DMS153 treated with DMSO at 0.1 percent for 48 hours (cell line): ENCODE data around the gene STEAP3.

Source experiments
- DNase-seq: peaks from one replicate; lab custom pipeline; 2025; ENCODE audit not compliant: unreplicated experiment; lab: John Stamatoyannopoulos, UW

Gene STEAP3

DNA sequence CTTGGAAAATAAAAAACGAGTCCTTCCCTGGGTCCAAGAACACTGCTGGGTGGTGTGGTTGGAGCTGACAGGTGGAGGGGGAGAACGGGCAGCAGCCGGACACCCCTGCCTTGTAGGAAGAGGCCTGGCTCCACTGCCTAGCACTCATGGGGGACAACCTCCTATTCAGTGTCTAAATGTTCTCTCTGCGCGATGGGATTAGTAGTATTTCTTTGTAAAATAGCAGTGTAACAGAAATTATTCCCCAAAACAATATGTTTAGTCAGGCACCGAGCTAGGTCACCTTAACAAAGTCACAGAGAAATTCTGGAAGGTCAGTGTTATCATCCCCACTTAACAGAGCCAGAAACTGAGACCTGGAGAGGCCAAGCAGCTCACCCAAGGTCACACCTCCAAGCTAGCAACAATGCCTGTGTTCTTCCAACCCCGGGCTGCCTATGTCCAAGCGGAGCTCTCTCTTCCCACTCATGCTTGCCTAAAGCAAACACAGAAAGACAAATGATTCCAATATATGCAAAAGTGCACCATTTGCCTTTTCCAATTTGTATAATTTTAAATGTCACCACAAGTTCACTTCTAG lies 68.0 kb downstream of the STEAP3 start:
- no peak for DNase-seq

DNA sequence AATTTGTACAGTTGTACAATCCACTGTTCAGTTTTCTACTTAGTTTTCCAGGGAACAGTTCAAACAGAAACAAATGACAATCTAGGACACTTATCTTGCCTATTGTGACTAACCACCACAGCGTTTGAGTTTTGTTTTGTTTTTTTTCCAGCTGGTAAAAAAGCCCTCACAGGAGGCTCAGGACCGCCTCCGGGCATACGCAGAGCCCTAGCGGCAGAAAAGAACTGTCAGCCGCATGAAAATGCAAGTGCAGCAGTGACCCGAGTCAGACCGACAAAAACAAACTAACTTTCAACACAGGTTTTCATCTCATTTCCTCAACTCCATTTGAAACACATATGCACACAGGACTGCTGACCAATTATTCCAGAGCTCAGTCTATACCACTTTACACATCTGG lies 68.6 kb downstream of the STEAP3 start:
- DNase-seq, result no peak

DNA sequence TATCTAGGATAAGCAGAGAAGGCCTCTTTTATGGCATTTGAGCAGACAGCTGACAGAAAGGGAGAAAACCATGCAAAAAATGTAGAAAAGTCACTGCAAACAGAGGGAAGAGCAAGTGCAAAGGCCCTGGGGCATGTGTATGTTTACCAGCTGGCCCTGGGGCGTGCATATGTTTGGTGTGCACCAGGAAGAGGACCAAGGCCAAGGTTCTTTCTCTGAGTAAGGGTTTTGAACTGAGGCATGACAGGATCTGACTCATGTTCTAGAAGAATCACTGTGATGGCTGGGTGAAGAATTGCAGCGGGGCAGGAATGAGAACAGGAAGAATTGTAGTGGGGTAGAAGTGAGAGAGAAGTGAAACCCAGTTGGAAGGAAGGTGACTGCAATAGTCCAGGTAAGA lies 69.6 kb downstream of the STEAP3 start:
- no peak for DNase-seq

DNA sequence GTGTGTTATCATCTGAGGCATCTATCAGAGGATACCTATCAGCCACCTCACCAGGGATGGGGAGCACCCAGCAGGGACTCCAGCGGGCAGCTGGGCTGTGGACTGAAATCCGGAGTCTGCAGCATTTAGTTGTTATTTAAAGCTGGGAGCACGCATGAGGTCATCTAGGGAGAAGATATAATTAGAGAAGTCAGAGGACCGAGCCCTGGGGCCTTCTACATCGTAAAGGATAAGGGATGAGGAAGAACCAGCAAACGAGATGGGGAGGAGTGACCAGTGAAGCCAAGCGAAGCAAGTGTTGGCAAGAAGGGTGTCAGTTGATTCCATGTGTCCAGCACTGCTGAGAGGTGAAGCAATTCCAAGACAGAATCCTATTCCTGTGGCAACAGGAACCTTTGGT lies 70.3 kb downstream of the STEAP3 start:
- no peak for DNase-seq

DNA sequence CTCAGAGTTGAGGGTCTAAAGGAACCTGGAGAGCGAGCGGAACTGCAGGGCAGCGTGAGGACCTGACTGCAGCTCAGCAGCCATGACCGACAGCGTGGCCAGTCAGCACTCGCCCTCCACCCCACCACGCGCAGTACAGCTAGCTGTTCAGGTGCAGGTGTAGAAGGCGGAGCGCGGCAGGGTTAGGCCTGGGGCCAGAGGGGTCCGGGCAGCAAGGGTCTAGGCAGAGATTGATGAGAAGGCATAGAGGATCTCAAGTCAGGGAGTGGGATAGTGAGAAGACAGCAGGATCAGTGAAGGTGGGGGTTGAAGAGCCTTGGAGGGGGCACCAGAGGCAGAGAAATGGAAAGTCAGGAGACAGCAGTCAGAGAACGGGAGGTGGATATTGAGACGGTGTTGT lies 71.0 kb downstream of the STEAP3 start:
- no peak for DNase-seq

DNA sequence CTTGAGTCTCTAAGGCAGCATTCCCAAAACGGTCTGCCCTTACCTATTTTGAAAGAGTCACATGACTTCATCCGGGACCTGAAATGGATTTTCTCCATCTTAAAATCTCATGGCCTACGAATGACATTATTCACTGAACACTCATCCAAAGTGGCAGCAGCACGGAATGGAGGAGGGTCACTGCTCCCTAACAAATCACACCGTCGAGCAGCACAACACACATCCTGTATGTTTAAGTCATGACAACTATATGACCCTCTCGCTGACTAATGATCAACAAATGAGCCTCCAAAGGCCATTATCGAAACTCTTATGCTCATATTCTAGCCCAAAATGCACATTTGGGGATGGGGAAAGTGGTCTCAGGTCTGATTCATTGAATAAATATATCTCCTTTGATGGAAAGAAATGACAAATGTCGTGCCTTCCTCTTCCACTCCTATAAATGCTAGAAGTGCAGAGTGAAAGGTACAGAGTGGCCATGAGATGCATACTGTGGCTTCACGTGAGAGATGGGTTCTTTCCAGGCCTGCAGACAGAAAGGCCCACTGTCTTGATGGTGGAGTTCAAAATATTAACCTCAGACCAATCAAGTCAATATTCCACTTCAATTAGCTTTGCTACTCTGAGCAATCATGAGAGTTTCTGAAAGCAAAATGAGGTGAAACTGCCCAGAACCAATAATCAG lies 72.2 kb downstream of the STEAP3 start:
- no peak for DNase-seq

DNA sequence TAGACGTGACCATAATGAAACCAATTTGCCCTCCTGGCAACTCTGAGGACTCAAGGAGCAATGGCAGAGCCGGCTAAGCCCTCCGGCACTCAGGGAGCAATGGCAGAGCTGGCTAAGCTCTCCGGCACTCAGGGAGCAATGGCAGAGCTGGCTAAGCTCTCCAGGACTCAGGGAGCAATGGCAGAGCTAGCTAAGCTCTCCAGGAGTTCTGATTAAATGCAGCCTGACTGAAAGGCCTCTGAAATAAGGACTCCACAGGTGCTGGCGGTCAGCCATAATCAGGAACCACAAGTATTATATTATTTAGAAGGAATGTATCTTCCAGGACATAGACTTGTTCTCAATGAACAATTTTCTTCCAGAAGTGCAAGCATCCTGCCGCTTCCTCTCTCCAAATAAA lies 77.8 kb downstream of the STEAP3 start:
- DNase-seq, result no peak

DNA sequence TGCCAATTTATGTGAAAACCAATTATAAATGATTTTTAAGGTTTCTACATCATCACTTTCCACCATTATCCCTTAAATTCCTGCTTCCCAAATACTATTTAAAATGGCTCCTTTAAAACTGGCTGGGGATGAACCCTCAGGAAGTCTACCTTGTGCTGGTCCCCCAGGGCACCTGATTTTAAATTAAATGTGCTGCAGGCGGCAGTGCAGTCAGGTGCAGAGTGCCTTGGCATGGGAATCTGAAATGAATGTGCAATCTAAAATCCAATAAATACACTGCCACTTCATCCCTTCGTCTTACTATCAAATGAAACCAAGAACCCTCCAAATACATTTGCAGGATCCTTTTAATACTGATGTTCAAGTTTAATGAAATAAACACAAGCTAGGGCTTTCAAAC lies 81.2 kb downstream of the STEAP3 start:
- no peak for DNase-seq

DNA sequence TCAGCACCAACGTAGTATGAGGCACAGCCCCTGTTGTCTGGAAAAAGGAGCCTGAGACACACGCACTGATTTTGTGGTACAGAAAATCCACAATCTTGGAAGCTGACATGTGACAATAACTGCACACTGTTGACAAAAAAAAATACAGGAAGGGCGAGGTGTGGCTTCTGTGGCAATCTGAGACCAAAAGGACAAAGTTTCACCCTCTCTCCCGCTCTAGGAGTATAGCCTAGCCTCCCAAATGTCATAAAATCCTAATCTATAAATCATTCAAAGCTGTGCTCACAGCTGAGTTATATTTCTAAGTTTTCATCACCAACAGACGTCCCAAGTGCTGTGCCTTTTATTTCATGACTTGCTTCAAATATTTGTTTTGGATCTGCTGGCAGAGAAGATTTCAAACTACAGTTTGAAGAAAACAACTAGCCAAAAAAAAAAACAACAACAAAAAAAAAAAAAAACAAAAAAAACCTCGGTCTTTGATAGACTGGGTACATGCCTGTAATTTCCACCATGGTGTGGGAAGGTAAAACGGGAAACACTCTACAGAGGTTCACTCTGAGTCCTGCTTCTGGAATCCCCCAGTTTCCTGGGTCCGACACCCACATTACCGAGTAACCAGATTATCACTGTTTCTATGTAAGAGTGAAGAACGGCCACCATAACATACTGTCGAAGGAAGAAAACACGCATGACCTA lies 82.0 kb downstream of the STEAP3 start:
- no peak for DNase-seq

DNA sequence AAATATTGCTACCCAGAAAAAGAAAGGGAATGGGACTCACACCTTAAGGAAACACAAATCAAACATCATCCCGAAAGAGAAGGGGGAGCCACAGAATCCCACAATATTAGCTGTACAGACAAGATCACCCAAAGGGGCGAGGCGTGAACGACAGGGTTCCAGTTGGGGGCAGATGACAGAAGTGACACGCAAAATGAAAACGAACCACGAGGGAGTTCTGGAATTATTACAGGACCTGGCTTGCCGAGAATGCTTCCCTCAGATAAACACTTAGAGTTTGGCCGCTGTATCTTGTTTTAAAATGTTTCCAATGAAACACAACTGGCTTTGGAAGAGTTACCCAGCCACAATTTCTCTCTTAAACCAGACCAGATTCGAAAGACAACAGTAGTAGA lies 82.6 kb downstream of the STEAP3 start:
- DNase-seq, result no peak

DNA sequence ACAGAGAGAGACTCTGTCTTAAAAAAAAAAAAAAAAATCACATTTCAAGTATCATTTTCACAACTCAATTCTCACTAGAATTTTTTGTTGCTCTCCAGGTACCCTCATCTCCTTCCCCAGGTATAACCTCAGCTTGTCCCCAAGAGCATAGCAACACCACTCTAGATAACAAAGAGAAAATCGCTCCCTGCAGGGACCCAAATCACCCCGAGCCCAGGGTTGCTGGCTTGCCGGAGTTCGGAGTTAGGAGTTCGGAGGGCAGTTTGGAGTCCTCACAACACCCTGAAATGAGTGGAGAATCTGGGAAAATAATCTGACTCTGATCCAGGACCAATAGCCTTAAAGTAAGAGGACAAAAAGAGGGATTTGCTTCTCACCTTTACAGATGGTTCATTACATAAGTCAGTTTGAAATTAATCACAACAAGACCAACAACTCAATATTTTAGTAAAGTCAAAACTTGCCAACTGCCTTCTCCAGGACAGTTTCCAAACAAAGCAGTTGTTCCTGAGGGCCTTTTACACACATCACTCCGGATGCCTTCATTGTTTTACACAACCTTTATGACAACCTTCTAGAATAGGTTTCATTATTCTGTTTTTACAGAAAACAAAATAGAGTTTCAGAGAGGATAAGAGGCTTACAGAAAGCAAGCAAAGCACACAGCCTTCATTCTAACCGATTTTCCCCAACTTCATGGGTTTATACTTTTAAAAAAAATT lies 83.9 kb downstream of the STEAP3 start:
- DNase-seq, result no peak

DNA sequence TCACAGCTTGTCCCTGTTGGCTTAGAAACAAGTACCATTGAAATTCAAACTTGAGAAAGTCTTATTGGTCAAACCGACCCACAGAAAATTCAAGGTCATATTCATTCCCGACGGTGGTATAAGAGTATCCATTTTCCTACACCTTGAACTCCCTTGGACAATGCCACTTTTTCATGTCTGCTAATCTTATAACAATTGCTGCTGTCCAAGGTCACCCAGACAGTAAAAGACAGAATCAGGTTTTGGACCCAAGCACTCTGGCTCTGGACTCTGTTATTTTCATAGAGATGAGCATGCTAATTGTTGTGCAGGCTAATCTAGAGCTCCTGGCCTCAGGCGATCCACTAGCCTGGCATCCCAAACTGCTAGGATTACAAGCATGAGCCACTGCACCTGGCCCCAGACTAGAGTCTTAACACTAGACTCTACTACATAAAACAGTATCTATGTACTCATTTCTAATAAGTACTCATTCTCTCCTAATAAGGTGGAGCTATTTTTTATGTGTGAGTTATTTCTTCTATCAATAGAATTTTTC lies 85.2 kb downstream of the STEAP3 start:
- no peak for DNase-seq

DNA sequence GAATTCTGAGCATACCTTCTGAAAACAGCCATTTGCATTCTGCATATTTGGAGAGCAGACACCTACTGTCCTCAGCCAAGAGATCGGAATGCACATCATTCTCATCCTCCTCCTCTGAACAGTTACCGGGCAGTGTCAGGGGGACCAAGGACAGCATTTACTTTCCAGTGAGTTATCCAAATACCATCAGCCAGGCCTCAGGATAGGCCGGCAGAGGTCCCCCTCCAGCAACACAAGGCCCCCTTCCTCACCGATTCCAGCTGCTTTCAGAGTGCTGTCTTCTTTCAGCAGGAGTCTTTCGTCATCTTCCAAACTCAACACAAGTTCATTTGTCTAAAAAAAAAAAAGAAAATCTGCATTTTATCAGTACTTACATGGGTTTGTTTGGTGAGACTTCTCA lies 87.7 kb downstream of the STEAP3 start:
- DNase-seq, result no peak

DNA sequence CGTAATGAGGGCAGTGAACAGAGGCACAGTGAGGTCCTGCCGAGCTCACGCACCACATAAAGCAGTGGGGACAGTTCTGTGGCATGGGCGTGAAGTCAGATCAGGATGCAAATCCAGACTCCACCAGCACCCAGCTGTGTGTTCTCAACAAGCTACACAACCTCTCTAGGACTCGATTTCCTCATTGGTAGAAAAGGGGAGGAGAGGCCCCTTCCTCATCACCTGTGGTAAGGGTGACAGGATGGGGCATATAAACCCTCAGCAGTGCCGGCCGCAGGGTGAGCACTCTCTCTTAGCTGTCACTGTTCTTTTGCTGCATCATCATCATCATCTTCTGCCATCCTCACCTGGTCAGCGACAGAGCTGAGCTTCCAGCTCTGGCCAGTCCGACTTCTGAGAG lies 88.2 kb downstream of the STEAP3 start:
- no peak for DNase-seq
